Mesendoderm (in vitro differentiated cells): ENCODE data around the gene RBPJL.

Experiments used
- DNase-seq: peaks from one replicate; pipeline ENCODE4 v3.0.0; 2013
- H2AK5ac ChIP-seq: 2 replicates; pipeline ENCODE4 v1.6.1; 2013; ENCODE audit warnings: low read length, inconsistent platforms
- H2BK120ac ChIP-seq: 2 replicates; pipeline ENCODE4 v1.6.1; 2013; ENCODE audit warnings: low read depth, mild to moderate bottlenecking, low read length, moderate library complexity, mixed read lengths
- H2BK15ac ChIP-seq: replicated peaks from 2 replicates; pipeline ENCODE4 v1.6.1; 2013; ENCODE audit warnings: low read depth, mild to moderate bottlenecking, moderate library complexity
- H2BK5ac ChIP-seq: 2 replicates; pipeline ENCODE4 v1.6.1; 2013; ENCODE audit warnings: low read length, inconsistent platforms
- H3K18ac ChIP-seq: 2 replicates; pipeline ENCODE4 v1.6.1; 2013; ENCODE audit warnings: mild to moderate bottlenecking, low read length, mixed read lengths
- H3K23ac ChIP-seq: one replicate; pipeline ENCODE4 v1.6.1; 2013; ENCODE audit warnings: low read length
- H3K27ac ChIP-seq: 2 replicates; pipeline ENCODE4 v1.5.1; 2013; ENCODE audit warnings: low read depth, mild to moderate bottlenecking, inconsistent platforms, low read length, moderate library complexity
- H3K27me3 ChIP-seq: 2 replicates; pipeline ENCODE4 v1.6.1; 2013; ENCODE audit warnings: low read length, control low read depth, mild to moderate bottlenecking, inconsistent platforms; ENCODE audit not compliant: insufficient read depth, poor library complexity
- H3K36me3 ChIP-seq: 2 replicates; pipeline ENCODE4 v1.6.1; 2013; ENCODE audit warnings: low read length, inconsistent platforms; ENCODE audit not compliant: control insufficient read depth, insufficient read depth
- H3K4ac ChIP-seq: one replicate; pipeline ENCODE4 v1.6.1; 2013; ENCODE audit warnings: low read depth, mild to moderate bottlenecking, low read length, moderate library complexity
- H3K4me1 ChIP-seq: 2 replicates; pipeline ENCODE4 v1.6.1; 2013; ENCODE audit warnings: low read depth, low read length, inconsistent platforms; ENCODE audit not compliant: control insufficient read depth
- H3K4me2 ChIP-seq: 2 replicates; pipeline ENCODE4 v1.6.1; 2013; ENCODE audit warnings: low read length
- H3K4me3 ChIP-seq: 2 replicates; pipeline ENCODE4 v1.5.1; 2013; ENCODE audit warnings: mild to moderate bottlenecking, low read length
- H3K56ac ChIP-seq: one replicate; pipeline ENCODE4 v1.6.1; 2013; ENCODE audit warnings: low read length
- H3K79me1 ChIP-seq: 2 replicates; pipeline ENCODE4 v1.6.1; 2013; ENCODE audit warnings: low read length, inconsistent platforms
- H3K79me2 ChIP-seq: 2 replicates; pipeline ENCODE4 v1.6.1; 2013; ENCODE audit warnings: mild to moderate bottlenecking, low read length; ENCODE audit not compliant: control insufficient read depth, insufficient read depth
- H3K9ac ChIP-seq: 2 replicates; pipeline ENCODE4 v1.6.1; 2013; ENCODE audit warnings: low read length, inconsistent platforms
- H4K5ac ChIP-seq: one replicate; pipeline ENCODE4 v1.6.1; 2013; ENCODE audit warnings: low read length
- H4K8ac ChIP-seq: one replicate; pipeline ENCODE4 v1.6.1; 2013; ENCODE audit warnings: low read depth, mild to moderate bottlenecking, control low read depth, low read length, moderate library complexity
- WGBS: extraction: QIAGEN DNeasy Blood & Tissue Kit; methylation state at CpG from one replicate; pipeline ENCODE4 v1.1.7; 2013; ENCODE audit warnings: low lambda C conversion rate, missing lambda C conversion rate; ENCODE audit not compliant: insufficient coverage; ENCODE audit errors: extremely low coverage; 5-methylcytosine and 5-hydroxymethylcytosine counted together

RBPJL gene

DNA sequence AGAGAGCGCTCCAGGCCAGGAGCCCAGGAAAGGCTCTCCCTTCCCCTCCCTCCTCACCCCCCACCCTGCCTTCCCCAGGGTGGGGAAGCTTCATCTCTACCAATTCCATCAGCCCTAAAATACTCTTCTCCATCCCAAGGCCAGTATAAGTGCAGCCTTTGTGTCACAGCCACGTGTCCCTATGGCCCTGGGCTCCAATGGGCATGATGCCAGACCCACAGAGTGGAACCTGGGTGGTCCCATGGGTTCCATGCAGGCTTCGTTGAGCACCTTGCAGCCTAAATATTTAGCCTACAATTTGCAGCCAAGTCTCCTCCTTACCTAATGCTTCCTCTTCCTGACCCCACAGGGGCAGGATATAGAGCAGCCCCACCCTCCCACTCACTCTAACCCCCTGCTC lies 2.4 kb downstream of the RBPJL start:
- H3K9ac ChIP-seq: no peak overlapping the region
- no peak overlapping the region for H2BK5ac ChIP-seq
- no peak overlapping the region for H2BK15ac ChIP-seq
- no peaks in the 10 kb centered on the region for H3K27me3 ChIP-seq
- no peak overlapping the region for H4K8ac ChIP-seq
- no peak overlapping the region for H3K56ac ChIP-seq
- no peak overlapping the region for H3K4me3 ChIP-seq
- H3K4ac ChIP-seq: no peak overlapping the region
- no peak overlapping the region for H4K5ac ChIP-seq
- no CpG with 5 or more reads among the region's 3 CpGs for WGBS
- no peaks in the 10 kb centered on the region for H3K36me3 ChIP-seq
- no peak overlapping the region for H3K18ac ChIP-seq
- H3K4me1 ChIP-seq: no peaks in the 10 kb centered on the region
- H2AK5ac ChIP-seq: no peak overlapping the region
- H3K27ac ChIP-seq: no peak overlapping the region
- no peak overlapping the region for H3K4me2 ChIP-seq
- no peak overlapping the region for H3K23ac ChIP-seq
- DNase-seq: no peak
- no peaks in the 10 kb centered on the region for H3K79me1 ChIP-seq
- no peaks in the 10 kb centered on the region for H3K79me2 ChIP-seq
- no peak overlapping the region for H2BK120ac ChIP-seq

DNA sequence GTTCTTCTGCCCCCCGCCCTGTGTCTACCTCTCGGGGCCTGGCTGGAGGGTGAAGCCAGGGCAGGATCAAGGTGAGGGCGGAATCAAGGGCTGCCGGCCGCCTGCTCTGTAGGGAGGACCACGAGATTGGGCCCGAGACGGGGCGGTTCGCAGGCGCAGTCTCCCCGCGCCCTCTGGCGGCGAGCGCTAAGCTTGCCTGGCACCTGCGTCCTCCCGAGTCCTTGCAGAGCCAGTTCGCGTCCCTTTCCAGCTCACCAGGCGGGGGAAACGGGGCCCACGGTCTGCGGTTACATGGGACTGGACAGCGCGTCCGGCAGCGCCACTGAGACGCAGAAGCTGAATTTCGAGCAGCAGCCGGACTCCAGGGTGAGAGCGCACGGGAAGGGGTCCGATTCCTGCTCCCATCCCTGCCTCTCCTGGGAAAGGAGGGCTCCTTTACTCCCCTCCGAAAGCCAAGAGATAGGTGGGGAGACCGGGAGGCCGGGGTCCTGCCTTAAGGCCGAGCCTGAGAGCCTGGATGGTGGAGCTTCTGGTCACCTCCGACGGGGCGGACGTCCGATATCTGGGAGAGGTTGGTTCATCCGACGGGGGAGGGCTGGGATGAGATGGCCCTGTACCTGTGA lies 5.1 kb downstream of the RBPJL start:
- Histone ChIP-seq H3K4ac (no peak overlapping the region), H3K79me2 (no peaks in the 10 kb centered on the region), H3K23ac (no peak overlapping the region), H3K36me3 (no peaks in the 10 kb centered on the region), H3K4me1 (no peaks in the 10 kb centered on the region), H4K8ac (no peak overlapping the region), H3K4me2 (peak overlapping the region; percentile 63), H3K9ac (peak overlapping the region; percentile 35), H3K79me1 (no peaks in the 10 kb centered on the region), H3K4me3 (no peak overlapping the region), H3K27ac (no peak overlapping the region), H2BK120ac (no peak overlapping the region), H2BK15ac (no peak overlapping the region), H3K27me3 (no peaks in the 10 kb centered on the region), H2BK5ac (no peak overlapping the region), H3K18ac (no peak overlapping the region), H4K5ac (no peak overlapping the region), H2AK5ac (no peak overlapping the region), H3K56ac (no peak overlapping the region)
- WGBS: no CpG with 5 or more reads among the region's 45 CpGs
- peak; percentile 82 for DNase-seq

GRCh38 chr20:45312241-45312640 lies 5.6 kb downstream of the RBPJL start:
- Histone ChIP-seq H3K23ac (no peak overlapping the region), H3K36me3 (no peaks in the 10 kb centered on the region), H3K9ac (no peak overlapping the region), H2BK120ac (no peak overlapping the region), H3K4me1 (no peaks in the 10 kb centered on the region), H3K27me3 (no peaks in the 10 kb centered on the region), H3K56ac (peak overlapping the region; percentile 0), H3K79me2 (no peaks in the 10 kb centered on the region), H2BK15ac (no peak overlapping the region), H2BK5ac (no peak overlapping the region), H2AK5ac (no peak overlapping the region), H3K79me1 (no peaks in the 10 kb centered on the region), H3K4ac (no peak overlapping the region), H3K4me2 (peak overlapping the region; percentile 63), H3K18ac (no peak overlapping the region), H4K8ac (no peak overlapping the region), H3K4me3 (no peak overlapping the region), H4K5ac (no peak overlapping the region), H3K27ac (no peak overlapping the region)
- WGBS: no CpG with 5 or more reads among the region's 21 CpGs
- DNase-seq: no peak

DNA sequence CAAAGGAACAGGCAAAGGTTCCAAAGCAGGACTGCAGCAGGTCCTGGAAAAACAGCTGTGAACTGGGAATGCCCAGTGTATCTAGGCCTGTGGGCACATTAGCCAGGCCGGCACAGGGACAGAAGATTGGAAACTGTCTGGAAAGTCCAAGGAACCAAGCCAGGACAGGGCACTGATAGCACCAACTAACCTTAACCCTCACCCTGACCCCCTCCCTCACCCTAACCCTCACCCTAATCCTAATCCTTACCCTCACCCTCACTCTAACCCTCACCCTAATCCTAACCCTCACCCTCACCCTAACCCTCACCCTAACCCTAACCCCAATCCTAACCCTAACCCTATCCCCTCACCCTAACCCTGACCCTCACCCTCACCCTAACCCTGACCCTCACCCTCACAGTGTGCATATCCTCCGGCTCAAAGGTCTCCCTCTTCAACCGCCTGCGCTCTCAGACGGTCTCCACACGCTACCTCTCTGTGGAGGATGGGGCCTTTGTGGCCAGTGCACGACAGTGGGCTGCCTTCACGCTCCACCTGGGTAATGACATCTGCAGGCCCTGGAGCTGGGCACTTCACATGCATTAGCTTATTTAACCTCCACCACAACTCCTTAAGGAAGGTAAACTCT lies 6.5 kb downstream of the RBPJL start:
- Histone ChIP-seq H3K4me3 (no peak overlapping the region), H3K79me2 (no peaks in the 10 kb centered on the region), H3K4me1 (no peaks in the 10 kb centered on the region), H3K23ac (no peak overlapping the region), H3K27ac (no peak overlapping the region), H2BK120ac (no peak overlapping the region), H2BK5ac (no peak overlapping the region), H4K8ac (no peak overlapping the region), H3K56ac (peak overlapping the region; percentile 25), H3K79me1 (no peaks in the 10 kb centered on the region), H3K4me2 (no peak overlapping the region), H3K27me3 (no peaks in the 10 kb centered on the region), H2BK15ac (no peak overlapping the region), H4K5ac (no peak overlapping the region), H2AK5ac (no peak overlapping the region), H3K36me3 (no peaks in the 10 kb centered on the region), H3K4ac (no peak overlapping the region), H3K18ac (no peak overlapping the region), H3K9ac (no peak overlapping the region)
- no peak for DNase-seq
- WGBS: no CpG with 5 or more reads among the region's 8 CpGs

- Histone ChIP-seq H2AK5ac (no peak overlapping the region), H3K4me1 (no peaks in the 10 kb centered on the region), H3K4me2 (no peak overlapping the region), H3K79me1 (no peaks in the 10 kb centered on the region), H3K4ac (no peak overlapping the region), H2BK120ac (no peak overlapping the region), H3K4me3 (no peak overlapping the region), H3K23ac (no peak overlapping the region), H2BK15ac (no peak overlapping the region), H3K27me3 (no peaks in the 10 kb centered on the region), H3K56ac (no peak overlapping the region), H3K18ac (no peak overlapping the region), H3K9ac (no peak overlapping the region), H3K27ac (no peak overlapping the region), H4K8ac (no peak overlapping the region), H3K79me2 (no peaks in the 10 kb centered on the region), H2BK5ac (no peak overlapping the region), H4K5ac (no peak overlapping the region), H3K36me3 (no peaks in the 10 kb centered on the region)
- no peak for DNase-seq
- WGBS: no CpG with 5 or more reads among the region's 11 CpGs
These were observed 7.3 kb downstream of the RBPJL start for GRCh38 chr20:45313943-45314342.

- Histone ChIP-seq H3K36me3 (no peaks in the 10 kb centered on the region), H3K18ac (no peak overlapping the region), H3K4me2 (no peak overlapping the region), H2BK5ac (no peak overlapping the region), H3K4me3 (no peak overlapping the region), H3K56ac (no peak overlapping the region), H3K4me1 (no peaks in the 10 kb centered on the region), H2BK15ac (no peak overlapping the region), H3K27ac (no peak overlapping the region), H3K23ac (no peak overlapping the region), H3K79me2 (no peaks in the 10 kb centered on the region), H3K4ac (no peak overlapping the region), H3K9ac (no peak overlapping the region), H4K5ac (no peak overlapping the region), H3K79me1 (no peaks in the 10 kb centered on the region), H2AK5ac (no peak overlapping the region), H3K27me3 (no peaks in the 10 kb centered on the region), H4K8ac (no peak overlapping the region), H2BK120ac (no peak overlapping the region)
- no CpG with 5 or more reads among the region's 4 CpGs for WGBS
- DNase-seq: no peak
These were observed 9.0 kb downstream of the RBPJL start for GRCh38 chr20:45315672-45316071.
